NCI-H2227 (cell line): ENCODE data around the gene STYXL2.

Experiments
- DNase-seq: peaks from one replicate; lab custom pipeline; 2025; ENCODE audit not compliant: unreplicated experiment; lab: John Stamatoyannopoulos, UW

The STYXL2 gene

DNA sequence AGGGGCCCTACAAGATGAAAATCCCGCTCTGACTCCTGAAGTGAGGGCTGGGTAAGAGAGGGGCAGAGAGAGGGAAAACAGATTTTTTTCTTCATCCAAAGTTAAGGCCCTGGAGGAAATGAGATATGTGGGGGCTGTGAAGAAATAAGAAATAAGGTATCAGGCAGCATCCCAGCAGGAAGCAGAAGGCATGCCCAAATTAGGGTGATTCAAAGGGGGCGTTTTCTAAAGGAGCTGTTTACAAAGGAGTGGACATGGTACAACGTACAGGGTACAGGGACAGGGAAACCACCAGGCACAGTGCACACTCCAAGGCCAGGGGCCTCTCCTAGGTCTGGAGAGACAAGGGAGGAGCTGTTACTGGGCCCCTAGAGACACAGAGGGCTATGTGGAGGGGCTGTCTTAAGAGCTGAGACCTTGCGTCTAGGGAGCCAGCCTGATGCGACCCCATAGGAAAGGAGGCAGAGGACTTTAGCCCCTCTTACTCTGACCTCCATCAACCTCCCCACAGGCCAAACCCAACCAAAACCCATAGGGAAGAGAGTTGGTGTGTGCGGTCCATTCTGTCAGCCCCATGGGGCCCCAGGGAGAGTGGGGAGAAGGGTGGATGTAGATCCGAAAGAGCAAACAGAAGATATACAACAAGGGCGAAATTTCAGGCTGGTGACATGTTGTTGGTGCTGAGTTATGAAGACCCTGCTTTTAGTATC, 38.6 kb downstream of the STYXL2 start:
- no peak for DNase-seq

DNA sequence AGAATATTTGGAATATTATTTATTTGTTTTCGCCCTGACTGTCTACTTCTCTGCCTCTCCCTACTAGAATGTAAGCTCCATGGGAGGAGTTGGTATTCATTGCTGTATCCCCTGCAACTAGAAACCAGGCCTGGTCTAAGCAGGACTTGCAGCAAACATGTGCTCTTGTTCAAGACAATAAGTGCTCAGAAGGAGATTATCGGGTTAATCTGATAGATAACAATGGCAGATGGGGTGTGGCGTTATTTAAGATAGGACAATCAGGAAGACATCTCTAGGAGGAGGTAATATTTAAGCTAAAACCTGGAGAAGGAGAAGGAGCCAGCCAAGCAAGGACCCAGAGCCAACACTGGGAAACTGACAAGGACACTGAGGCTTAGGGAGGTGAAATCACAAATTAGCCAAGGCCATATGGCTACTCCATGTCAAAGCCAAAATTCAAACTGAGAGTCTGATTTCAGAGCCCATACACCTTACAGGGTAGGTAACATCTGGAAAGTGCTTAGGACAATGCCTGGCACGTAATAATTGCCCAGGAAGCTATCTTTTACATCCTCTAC, 41.5 kb downstream of the STYXL2 start:
- DNase-seq, result no peak

DNA sequence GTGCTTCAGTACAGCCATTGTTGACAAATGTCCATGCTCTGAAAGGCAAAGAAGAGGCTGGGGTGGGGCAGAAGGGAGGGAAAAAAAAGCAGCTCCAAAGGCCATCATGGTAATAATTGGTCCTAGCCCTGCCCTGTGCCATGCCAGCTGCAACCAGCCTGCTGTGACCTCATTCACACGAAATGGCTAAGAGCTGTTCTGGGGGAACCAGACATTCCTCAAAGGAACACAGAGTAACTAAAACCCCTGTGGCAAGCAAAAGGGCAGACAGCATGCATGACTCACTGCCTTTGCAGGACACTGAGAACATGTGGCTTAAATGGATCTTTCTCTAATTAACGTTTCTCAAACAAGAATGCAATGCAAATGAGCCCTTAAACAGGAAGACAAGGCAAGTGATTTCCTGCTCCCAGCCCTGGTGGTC, 42.3 kb downstream of the STYXL2 start:
- no peak for DNase-seq

DNA sequence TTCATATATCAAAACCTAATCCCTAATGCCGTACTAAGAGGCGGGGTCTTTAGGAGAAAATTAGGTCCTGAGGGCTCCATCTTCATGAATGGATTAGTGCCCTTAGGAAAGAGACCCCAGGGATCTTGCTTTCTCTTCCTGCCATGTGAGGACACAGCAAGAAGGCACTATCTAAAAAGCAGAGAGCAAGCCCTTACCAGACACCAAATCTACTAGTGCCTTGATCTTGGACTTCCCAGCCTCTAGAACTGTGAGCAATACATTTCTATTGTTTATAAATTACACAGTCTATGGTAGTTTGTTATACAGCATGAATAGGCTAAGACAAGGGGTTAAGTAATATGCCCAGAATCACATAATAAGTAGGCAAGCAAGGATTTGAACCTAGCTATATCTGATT, 42.9 kb downstream of the STYXL2 start:
- DNase-seq, result no peak

DNA sequence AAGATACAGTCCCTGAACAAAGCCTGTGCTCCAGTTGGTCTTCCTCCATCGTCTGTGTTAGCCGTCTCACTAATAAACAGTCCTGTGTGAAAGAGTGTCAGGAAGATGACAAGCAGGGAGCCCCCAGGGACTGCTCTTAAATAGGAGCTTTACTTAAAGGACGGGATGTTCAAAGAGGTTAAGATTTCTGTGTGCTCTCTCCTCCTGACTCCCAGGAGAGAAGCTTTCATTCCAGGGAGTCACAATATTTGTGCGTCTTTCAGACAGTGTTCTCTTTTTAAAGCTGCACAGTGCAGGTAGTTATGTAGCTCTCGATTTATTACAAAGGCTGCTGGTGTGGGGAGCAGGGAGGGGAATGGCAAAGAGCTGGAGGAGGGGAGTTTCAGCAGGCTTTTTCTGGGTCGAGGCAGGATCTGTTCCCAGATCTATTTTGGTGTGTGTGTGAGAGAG, 43.5 kb downstream of the STYXL2 start:
- peak; percentile 48 for DNase-seq

DNA sequence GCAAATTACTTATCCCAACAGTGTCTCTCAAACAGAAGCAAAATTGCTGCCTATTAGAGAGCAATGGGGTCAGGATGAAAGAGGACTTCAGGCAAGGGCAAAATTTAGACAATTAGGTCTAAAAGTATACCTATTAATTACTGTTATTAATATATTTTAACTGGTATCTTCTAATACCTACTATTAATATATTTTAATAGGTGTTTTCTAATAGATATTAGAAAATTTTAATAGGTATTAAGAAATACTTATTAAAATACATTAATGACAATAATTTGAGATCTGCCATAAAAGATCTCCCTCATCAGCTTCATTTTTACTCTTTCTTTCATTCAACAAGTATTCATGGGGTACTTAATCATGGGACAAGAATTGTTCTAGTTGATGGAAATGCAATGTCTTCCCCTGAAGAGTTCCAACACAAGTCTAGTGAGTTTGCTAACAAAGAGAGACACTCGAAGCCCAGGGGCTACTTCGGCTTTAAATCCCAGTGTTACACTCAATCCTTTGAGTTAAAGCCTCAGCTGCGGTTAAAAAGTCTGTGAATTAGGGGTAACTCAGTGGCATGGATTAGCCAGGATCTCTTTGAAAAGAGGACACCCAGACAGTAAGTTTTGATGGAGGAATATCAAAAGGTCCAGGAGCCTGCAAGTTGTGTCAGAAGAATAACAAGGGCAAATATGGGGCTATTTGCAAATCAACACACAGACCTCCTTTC, 44.1 kb downstream of the STYXL2 start:
- no peak for DNase-seq

DNA sequence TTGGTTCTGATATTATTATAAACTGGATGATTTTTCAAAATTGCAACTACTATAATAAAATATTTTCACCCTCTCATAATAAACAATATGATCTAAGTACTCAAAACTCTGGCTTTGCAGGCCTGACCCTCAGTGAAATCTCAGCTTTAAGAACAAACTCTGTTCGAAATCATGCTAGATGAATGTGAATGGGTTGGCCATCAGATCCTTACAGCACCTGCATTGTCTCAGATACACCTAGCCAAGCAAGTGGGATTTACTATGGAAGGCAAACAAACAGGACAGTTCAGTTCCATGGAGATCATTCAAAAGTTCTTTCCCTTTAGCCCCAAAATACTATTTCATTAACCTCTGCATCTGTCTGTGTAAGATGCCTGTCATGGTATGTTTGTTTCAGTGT, 44.8 kb downstream of the STYXL2 start:
- DNase-seq, result no peak

DNA sequence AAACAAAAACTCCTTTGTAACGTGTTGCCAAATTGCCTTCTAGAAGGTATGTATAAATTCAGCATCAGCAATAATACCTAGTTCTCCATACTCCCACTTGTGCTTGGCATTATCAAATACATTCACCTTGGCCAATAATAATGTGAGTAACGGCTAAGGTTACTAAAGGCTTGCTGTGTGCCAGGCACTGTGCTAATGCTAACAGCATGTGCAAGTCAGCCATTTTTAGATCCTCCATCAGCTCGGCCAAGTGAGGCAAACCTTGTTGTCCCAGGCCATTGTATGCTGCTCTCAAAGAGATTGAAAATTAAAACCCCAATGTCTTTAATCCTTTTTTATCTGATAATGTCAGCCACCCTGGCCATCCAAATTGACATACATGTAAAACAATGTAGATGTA, 48.1 kb downstream of the STYXL2 start:
- no peak for DNase-seq
